ENCODE measurements around the gene ADAMTS4. TPM values are rescaled to one million over a fixed set of nuclear protein-coding genes. Genes with fewer than 3 reads are reported as not detected.

Gene ADAMTS4
- total RNA-seq, 1 experiment from 2014 or later, result 9.1 TPM

DNA sequence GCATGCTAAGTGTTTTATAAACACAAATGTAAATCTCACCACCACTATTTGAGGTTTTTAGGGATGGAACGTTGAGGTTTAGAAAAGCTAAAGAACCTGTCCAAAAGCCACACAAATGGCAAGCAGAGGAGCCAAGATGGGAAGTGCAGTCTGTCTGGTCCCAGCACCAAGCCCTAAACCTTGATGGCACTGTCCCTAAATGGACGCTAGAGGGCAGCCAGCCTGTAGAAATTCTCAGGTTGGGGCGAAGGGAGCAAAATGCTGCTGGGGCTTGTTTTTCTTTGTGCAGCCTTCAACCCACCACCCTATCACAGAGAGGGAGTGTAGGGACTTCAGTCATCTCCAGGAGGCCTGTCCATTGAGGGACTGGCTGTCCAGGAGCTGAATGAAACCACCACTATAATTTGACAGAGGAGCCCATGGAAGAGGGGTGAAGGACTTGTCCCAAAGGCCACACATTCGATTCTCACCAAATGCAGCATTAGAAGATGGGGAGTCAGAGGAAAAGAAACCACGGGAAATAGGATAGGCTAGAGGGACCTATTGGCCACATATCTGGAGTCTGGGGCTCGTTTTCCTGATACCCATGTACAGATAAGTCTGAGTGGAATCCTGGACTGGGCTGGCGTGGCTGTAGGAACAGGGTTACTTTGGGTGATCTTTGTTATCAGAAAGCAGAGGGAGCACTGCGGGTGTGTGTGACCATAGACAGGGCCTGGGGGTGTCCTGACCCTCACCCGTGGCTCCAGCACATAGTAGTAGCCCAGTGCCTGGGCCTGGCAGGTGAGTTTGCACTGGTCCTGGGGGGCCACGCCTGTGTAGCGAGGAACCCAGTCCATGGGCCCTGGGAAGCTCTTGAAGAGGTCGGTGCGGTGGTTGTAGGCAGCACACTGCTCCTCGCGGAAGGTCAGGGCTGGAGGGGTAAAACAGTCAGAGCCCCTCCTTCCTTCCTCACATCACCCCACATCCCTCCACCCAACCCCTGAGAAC, 6.1 kb downstream of the ADAMTS4 start:
- Mint-ChIP-seq H3K27me3 (ENCODE audit: low read depth) (no peaks in the 10 kb centered on the region), H3K4me1 (peaks cover 24% of the 10 kb centered on the region), H3K9me3 (no peaks in the 10 kb centered on the region), H3K4me3 (no peak overlapping the region), H3K27ac (peak overlapping the region; percentile 47), H3K36me3 (0 out of 2 replicates have a peak, but pooled peaks cover 3% of the 10 kb centered on the region)
- peak; percentile 72 for ATAC-seq
- peak; percentile 68 for DNase-seq (ENCODE audit: low spot score)
- no peak for TF ChIP-seq GRHL2 (CRISPR knock-in tag; IDR thresholded peaks at IDR 0.05; ENCODE audit: insufficient replicate concordance, severe bottlenecking)
- TF ChIP-seq CTCF (IDR thresholded peaks at IDR 0.05), result peak; percentile 71
- ChIA-PET POLR2A (interaction anchor here (1.1 kb wide), 1 partner anchor 10 kb away, joined by 3 read pairs; no protein-coding TSS in a partner anchor), CTCF (interaction anchor here (0.5 to 3.2 kb wide), 12 partner anchors 8 to 197 kb away, joined by 3 to 22 read pairs (median 4); partner anchors contain the start of genes B4GALT3, NDUFS2, PPOX and TOMM40L)

GRCh38 chr1:161191971-161192370, 6.9 kb downstream of the ADAMTS4 start:
- H3K36me3 Mint-ChIP-seq, result 0 out of 2 replicates have a peak, but pooled peaks cover 3% of the 10 kb centered on the region
- CTCF ChIA-PET, result interaction anchor here (0.6 to 3.2 kb wide), 8 partner anchors 9 to 198 kb away, joined by 3 to 22 read pairs (median 6); partner anchors contain the start of genes B4GALT3, NDUFS2, PCP4L1 and PPOX
- no peak overlapping the region for H3K27ac Mint-ChIP-seq
- DNase-seq (ENCODE audit: low spot score) (no peak), ATAC-seq (no peak)
- POLR2A ChIA-PET, result no interaction called here
- H3K4me3 Mint-ChIP-seq, result no peak overlapping the region
- H3K27me3 Mint-ChIP-seq (ENCODE audit: low read depth), result no peaks in the 10 kb centered on the region
- H3K9me3 Mint-ChIP-seq, result no peaks in the 10 kb centered on the region
- H3K4me1 Mint-ChIP-seq, result peaks cover 16% of the 10 kb centered on the region
- TF ChIP-seq, protein P1, sequence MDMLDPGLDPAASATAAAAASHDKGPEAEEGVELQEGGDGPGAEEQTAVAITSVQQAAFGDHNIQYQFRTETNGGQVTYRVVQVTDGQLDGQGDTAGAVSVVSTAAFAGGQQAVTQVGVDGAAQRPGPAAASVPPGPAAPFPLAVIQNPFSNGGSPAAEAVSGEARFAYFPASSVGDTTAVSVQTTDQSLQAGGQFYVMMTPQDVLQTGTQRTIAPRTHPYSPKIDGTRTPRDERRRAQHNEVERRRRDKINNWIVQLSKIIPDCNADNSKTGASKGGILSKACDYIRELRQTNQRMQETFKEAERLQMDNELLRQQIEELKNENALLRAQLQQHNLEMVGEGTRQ (CRISPR knock-in tag; IDR thresholded peaks at IDR 0.05), result no peak
- TF ChIP-seq ZBTB43 (CRISPR knock-in tag; IDR thresholded peaks at IDR 0.05), result no peak
- TF ChIP-seq ATF1 (CRISPR knock-in tag; IDR thresholded peaks at IDR 0.05), result no peak
- no peak for TF ChIP-seq CBFB (CRISPR knock-in tag; IDR thresholded peaks at IDR 0.05; ENCODE audit: low read depth)
- TF ChIP-seq CDX4 (CRISPR knock-in tag; IDR thresholded peaks at IDR 0.05; ENCODE audit: borderline replicate concordance), result no peak
- no peak for TF ChIP-seq SOX15 (CRISPR knock-in tag; IDR thresholded peaks at IDR 0.05)
- no peak for TF ChIP-seq RELA (CRISPR knock-in tag; IDR thresholded peaks at IDR 0.05; ENCODE audit: borderline replicate concordance)
- no peak for TF ChIP-seq AFF4 (CRISPR knock-in tag; IDR thresholded peaks at IDR 0.05; ENCODE audit: borderline replicate concordance)
- TF ChIP-seq, protein P2, sequence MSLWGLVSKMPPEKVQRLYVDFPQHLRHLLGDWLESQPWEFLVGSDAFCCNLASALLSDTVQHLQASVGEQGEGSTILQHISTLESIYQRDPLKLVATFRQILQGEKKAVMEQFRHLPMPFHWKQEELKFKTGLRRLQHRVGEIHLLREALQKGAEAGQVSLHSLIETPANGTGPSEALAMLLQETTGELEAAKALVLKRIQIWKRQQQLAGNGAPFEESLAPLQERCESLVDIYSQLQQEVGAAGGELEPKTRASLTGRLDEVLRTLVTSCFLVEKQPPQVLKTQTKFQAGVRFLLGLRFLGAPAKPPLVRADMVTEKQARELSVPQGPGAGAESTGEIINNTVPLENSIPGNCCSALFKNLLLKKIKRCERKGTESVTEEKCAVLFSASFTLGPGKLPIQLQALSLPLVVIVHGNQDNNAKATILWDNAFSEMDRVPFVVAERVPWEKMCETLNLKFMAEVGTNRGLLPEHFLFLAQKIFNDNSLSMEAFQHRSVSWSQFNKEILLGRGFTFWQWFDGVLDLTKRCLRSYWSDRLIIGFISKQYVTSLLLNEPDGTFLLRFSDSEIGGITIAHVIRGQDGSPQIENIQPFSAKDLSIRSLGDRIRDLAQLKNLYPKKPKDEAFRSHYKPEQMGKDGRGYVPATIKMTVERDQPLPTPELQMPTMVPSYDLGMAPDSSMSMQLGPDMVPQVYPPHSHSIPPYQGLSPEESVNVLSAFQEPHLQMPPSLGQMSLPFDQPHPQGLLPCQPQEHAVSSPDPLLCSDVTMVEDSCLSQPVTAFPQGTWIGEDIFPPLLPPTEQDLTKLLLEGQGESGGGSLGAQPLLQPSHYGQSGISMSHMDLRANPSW (CRISPR knock-in tag; conservative IDR thresholded peaks at IDR 0.05; ENCODE audit: low read depth), result no peak
- TF ChIP-seq FOXP1 (CRISPR knock-in tag; IDR thresholded peaks at IDR 0.05; ENCODE audit: borderline replicate concordance), result no peak
- no peak for TF ChIP-seq SMAD4 (CRISPR knock-in tag; IDR thresholded peaks at IDR 0.05)
- TF ChIP-seq KAT7 (CRISPR knock-in tag; IDR thresholded peaks at IDR 0.05; ENCODE audit: borderline replicate concordance), result no peak
- TF ChIP-seq CTCF (IDR thresholded peaks at IDR 0.05), result no peak
- no peak for TF ChIP-seq MAX (CRISPR knock-in tag; IDR thresholded peaks at IDR 0.05)
- no peak for TF ChIP-seq CREM (CRISPR knock-in tag; IDR thresholded peaks at IDR 0.05)
- no peak for TF ChIP-seq FOXJ3 (CRISPR knock-in tag; IDR thresholded peaks at IDR 0.05; ENCODE audit: borderline replicate concordance)
